GM12878 (cell line): ENCODE measurements around the gene MTERF1. TPM values are rescaled to one million over a fixed set of nuclear protein-coding genes. Genes with fewer than 3 reads are reported as not detected.

Experiments used
- ATAC-seq: fragments of 200-7000 bp; cut with Tn5 transposase; 3 replicates; pipeline ENCODE4 v1.9.1; 2020; ENCODE audit warnings: mild to moderate bottlenecking, moderate library complexity
- BruUV-seq: library from RNA; stranded (reverse); fragments of 400-500 nt; replicated peaks from 2 replicates; lab custom pipeline; 2021; lab: Mats Ljungman, UMichigan
- CTCF ChIA-PET: fragments of 300-600 bp; sonication (Branson Sonifier 250); formaldehyde crosslinking; extraction: SDS; loops from one replicate; lab custom pipeline; 2021; ENCODE audit warnings: inconsistent platforms; lab: Yijun Ruan, JAX
- POLR2A ChIA-PET: fragments of 350-600 bp; formaldehyde crosslinking; extraction: SDS; loops from one replicate; lab custom pipeline; 2021; ENCODE audit warnings: inconsistent platforms; lab: Charles Lee
- RAD21 ChIA-PET: fragments of 300-600 bp; sonication (Branson Sonifier 250); formaldehyde crosslinking; loops from one replicate; lab custom pipeline; 2023; ENCODE audit warnings: antibody characterized with exemption; ENCODE audit not compliant: unreplicated experiment; lab: Charles Lee
- SMC1A ChIA-PET: fragments of 300-600 bp; sonication (Branson Sonifier 250); formaldehyde crosslinking; loops from one replicate; lab custom pipeline; 2023; ENCODE audit not compliant: unreplicated experiment, uncharacterized antibody; lab: Charles Lee
- DNase-seq: peaks from one replicate; pipeline ENCODE4 v3.0.0-alpha.2; 2011; ENCODE audit warnings: low read depth, low spot score
- FAIRE-seq: peaks from 3 replicates; lab custom pipeline; 2011; peaks lifted over from hg19 to GRCh38; lab: Jason Lieb, UNC
- H2AFZ ChIP-seq: 2 replicates; pipeline ENCODE4 v1.6.0; 2011; ENCODE audit warnings: low read depth, low read length, control low read depth; ENCODE audit not compliant: control insufficient read depth
- H3K27ac ChIP-seq: 2 replicates; pipeline ENCODE4 v1.5.1; 2011; ENCODE audit warnings: control low read depth; ENCODE audit not compliant: control insufficient read depth, insufficient read depth
- H3K27me3 ChIP-seq, 2 experiments: replicated peaks in 1 of 2; 2 replicates each; pipeline versions ENCODE4 v1.6.0 to v1.6.1; 2011; ENCODE audit warnings: low read length in 1 of 2; ENCODE audit not compliant: control insufficient read depth in 2 of 2, insufficient read depth in 2 of 2
- H3K36me3 ChIP-seq, 2 experiments: 2 replicates each; pipeline ENCODE4 v1.5.1; 2011; ENCODE audit warnings: low read length in 1 of 2; ENCODE audit not compliant: control insufficient read depth in 2 of 2, insufficient read depth in 2 of 2
- H3K4me1 ChIP-seq: 2 replicates; pipeline ENCODE4 v1.6.1; 2011; ENCODE audit warnings: mild to moderate bottlenecking, low read length, moderate library complexity, mixed read lengths; ENCODE audit not compliant: control insufficient read depth, insufficient read depth
- H3K4me2 ChIP-seq: 2 replicates; pipeline ENCODE4 v1.6.0; 2011; ENCODE audit warnings: control low read depth; ENCODE audit not compliant: control insufficient read depth, insufficient read depth
- H3K4me3 ChIP-seq: fragments of 200-600 bp; sonication (generic); 2 replicates; pipeline ENCODE4 v1.5.1; 2016
- H3K79me2 ChIP-seq: 2 replicates; pipeline ENCODE4 v1.6.0; 2011; ENCODE audit warnings: low read length; ENCODE audit not compliant: control insufficient read depth, insufficient read depth
- H3K9ac ChIP-seq: 2 replicates; pipeline ENCODE4 v1.8.0; 2011; ENCODE audit warnings: low read length, control low read depth, mixed read lengths; ENCODE audit not compliant: control insufficient read depth, insufficient read depth
- H3K9me3 ChIP-seq: replicated peaks from 3 replicates; pipeline ENCODE4 v1.5.1; 2011; ENCODE audit warnings: mild to moderate bottlenecking, low read length; ENCODE audit not compliant: control insufficient read depth, insufficient read depth
- H4K20me1 ChIP-seq: 2 replicates; pipeline ENCODE4 v1.6.0; 2011; ENCODE audit not compliant: control insufficient read depth, insufficient read depth
- BHLHE40 ChIP-seq, 2 experiments: fragments of 450-650 bp in 1 of 2; IDR thresholded peaks; 2 replicates each; pipeline ENCODE4 v1.6.1; 2011 to 2017; ENCODE audit warnings: low read depth in 2 of 2, borderline replicate concordance in 1 of 2, improper control_type of control experiment in 1 of 2, low read length in 1 of 2, mild to moderate bottlenecking in 1 of 2
- BMI1 ChIP-seq: fragments of 450-650 bp; IDR thresholded peaks from 2 replicates; pipeline ENCODE4 v1.6.1; 2016; ENCODE audit warnings: mild to moderate bottlenecking, moderate library complexity, borderline replicate concordance
- CHD4 ChIP-seq: fragments of 200-600 bp; sonication (generic); IDR thresholded peaks from 2 replicates; pipeline ENCODE4 v1.6.1; 2016; ENCODE audit warnings: mild to moderate bottlenecking
- HCFC1 ChIP-seq: fragments of 150-350 bp; IDR thresholded peaks from 2 replicates; pipeline ENCODE4 v1.6.1; 2014; ENCODE audit warnings: low read length
- IRF4 ChIP-seq: IDR thresholded peaks from 2 replicates; pipeline ENCODE4 v1.6.1; 2011; ENCODE audit warnings: low read depth, low read length
- KDM1A ChIP-seq: fragments of 200-600 bp; sonication (generic); IDR thresholded peaks from 2 replicates; pipeline ENCODE4 v1.6.1; 2016; ENCODE audit warnings: borderline replicate concordance
- KLF5 ChIP-seq: fragments of 450-650 bp; IDR thresholded peaks from 2 replicates; pipeline ENCODE4 v1.6.1; 2014; ENCODE audit warnings: mild to moderate bottlenecking; ENCODE audit not compliant: partially characterized antibody
- MTA2 ChIP-seq: fragments of 450-650 bp; IDR thresholded peaks from 2 replicates; pipeline ENCODE4 v1.6.1; 2016; ENCODE audit warnings: low read depth, mild to moderate bottlenecking, moderate library complexity
- PAX5 ChIP-seq: IDR thresholded peaks from 2 replicates; pipeline ENCODE4 v1.6.1; 2011; ENCODE audit warnings: low read depth, low read length, borderline replicate concordance
- PAX8 ChIP-seq: fragments of 450-650 bp; IDR thresholded peaks from 2 replicates; pipeline ENCODE4 v1.6.1; 2017; ENCODE audit warnings: mild to moderate bottlenecking, moderate library complexity
- POLR2AphosphoS2 ChIP-seq: IDR thresholded peaks from 2 replicates; pipeline ENCODE4 v1.6.1; 2011; ENCODE audit warnings: low read depth, mild to moderate bottlenecking, low read length, improper control_type of control experiment, moderate library complexity
- SREBF1 ChIP-seq: IDR thresholded peaks from 2 replicates; pipeline ENCODE4 v1.6.1; 2012; ENCODE audit warnings: mild to moderate bottlenecking, low read length
- TAF1 ChIP-seq: IDR thresholded peaks from 2 replicates; pipeline ENCODE4 v1.6.1; 2011; ENCODE audit warnings: mild to moderate bottlenecking, low read depth, low read length, borderline replicate concordance
- WGBS: methylation state at CpG from one replicate; pipeline ENCODE4 v1.1.6; 2016; ENCODE audit warnings: low lambda C conversion rate; ENCODE audit not compliant: insufficient replicate concordance, insufficient coverage; ENCODE audit errors: missing lambda C conversion rate; 5-methylcytosine and 5-hydroxymethylcytosine counted together
- in situ Hi-C: fragments of 300-500 bp; cut with MboI; formaldehyde crosslinking; loops from 9 replicates; pipeline ENCODE4 v1.14.3; 2018; ENCODE audit warnings: mixed read lengths
- intact Hi-C: fragments of 100-400 bp; cut with micrococcal nuclease; formaldehyde crosslinking; loops from one replicate; pipeline ENCODE4 v1.14.2; 2022; ENCODE audit not compliant: unreplicated experiment
- polyA plus RNA-seq, 11 experiments: library from polyadenylated mRNA; depleted of rRNA in 4 of 11; unstranded in 6 of 11; stranded (reverse) in 5 of 11; fragments of >200 nt; fragmentation: Nextera tagmentation in 4 of 11; fragmentation: Illumina TruSeq in 1 of 11; extraction: Ambion mirVana in 4 of 11; extraction: Trizol in 1 of 11; gene quantifications; 1 replicate in 1 of 11; 2 replicates in 10 of 11; pipeline versions ENCODE4 v1.2.1 to v1.2.3, GENCODE V29; 2011 to 2016; ENCODE audit warnings: inconsistent platforms in 2 of 11, missing spikeins in 2 of 11, low read depth in 1 of 11
- total RNA-seq, 4 experiments: library from RNA; depleted of rRNA in 3 of 4; stranded (reverse); fragments of >200 nt in 3 of 4; fragmentation: Illumina TruSeq in 1 of 4; extraction: Trizol in 1 of 4; gene quantifications; 2 replicates each; pipeline versions ENCODE4 v1.2.1 to v1.2.3, GENCODE V29; 2013 to 2021
- TF ChIP-seq, protein P1 (sequence below): fragments of 450-650 bp; IDR thresholded peaks from 2 replicates; pipeline ENCODE4 v1.6.1; 2017; ENCODE audit warnings: mild to moderate bottlenecking, moderate library complexity
- TF ChIP-seq, protein P2 (sequence below): IDR thresholded peaks from 2 replicates; pipeline ENCODE4 v1.6.1; 2012; ENCODE audit warnings: low read depth, low read length, improper control_type of control experiment
- TF ChIP-seq, protein P3 (sequence below): IDR thresholded peaks from 2 replicates; pipeline ENCODE4 v1.6.1; 2012; ENCODE audit warnings: low read depth, low read length, improper control_type of control experiment

Gene MTERF1
- total and polyA plus RNA-seq, 10 of the 15 experiments (the other 5 are each of a cell fraction or from before 2014, with no cell fraction given): 14.7 to 38.7 (median 28.0) TPM

- BruUV-seq: no TSS peak
- H3K4me1 ChIP-seq: no peaks in the 10 kb centered on the region
- SMC1A ChIA-PET: interaction anchor here (0.6 kb wide), 1 partner anchor 1373 kb away, joined by 3 read pairs; no protein-coding TSS in a partner anchor
- H3K79me2 ChIP-seq: no peaks in the 10 kb centered on the region
- FAIRE-seq (no peak), DNase-seq (no peak), ATAC-seq (no peak)
- CTCF ChIA-PET: no interaction called here
- no peaks in the 10 kb centered on the region for H3K36me3 ChIP-seq
- H3K9ac ChIP-seq: no peak overlapping the region
- no peak overlapping the region for H3K4me3 ChIP-seq
- in situ Hi-C loops: no loop called here
- no peaks in the 10 kb centered on the region for H3K27me3 ChIP-seq
- intact Hi-C loops: no loop called here
- POLR2A ChIA-PET: no interaction called here
- no peak overlapping the region for H3K27ac ChIP-seq
- TF ChIP-seq SREBF1 (no peak), BMI1 (no peak), BHLHE40 (IDR thresholded peaks at IDR 0.05; ENCODE audit: borderline replicate concordance in 1 of 2, low read depth in 2 of 2, low read length in 1 of 2) (no peak), KDM1A (no peak), PAX5 (no peak), MTA2 (no peak), PAX8 (no peak), CHD4 (no peak), POLR2AphosphoS2 (no peak), IRF4 (no peak), TAF1 (no peak), KLF5 (no peak), HCFC1 (no peak)
- TF ChIP-seq, protein P1, sequence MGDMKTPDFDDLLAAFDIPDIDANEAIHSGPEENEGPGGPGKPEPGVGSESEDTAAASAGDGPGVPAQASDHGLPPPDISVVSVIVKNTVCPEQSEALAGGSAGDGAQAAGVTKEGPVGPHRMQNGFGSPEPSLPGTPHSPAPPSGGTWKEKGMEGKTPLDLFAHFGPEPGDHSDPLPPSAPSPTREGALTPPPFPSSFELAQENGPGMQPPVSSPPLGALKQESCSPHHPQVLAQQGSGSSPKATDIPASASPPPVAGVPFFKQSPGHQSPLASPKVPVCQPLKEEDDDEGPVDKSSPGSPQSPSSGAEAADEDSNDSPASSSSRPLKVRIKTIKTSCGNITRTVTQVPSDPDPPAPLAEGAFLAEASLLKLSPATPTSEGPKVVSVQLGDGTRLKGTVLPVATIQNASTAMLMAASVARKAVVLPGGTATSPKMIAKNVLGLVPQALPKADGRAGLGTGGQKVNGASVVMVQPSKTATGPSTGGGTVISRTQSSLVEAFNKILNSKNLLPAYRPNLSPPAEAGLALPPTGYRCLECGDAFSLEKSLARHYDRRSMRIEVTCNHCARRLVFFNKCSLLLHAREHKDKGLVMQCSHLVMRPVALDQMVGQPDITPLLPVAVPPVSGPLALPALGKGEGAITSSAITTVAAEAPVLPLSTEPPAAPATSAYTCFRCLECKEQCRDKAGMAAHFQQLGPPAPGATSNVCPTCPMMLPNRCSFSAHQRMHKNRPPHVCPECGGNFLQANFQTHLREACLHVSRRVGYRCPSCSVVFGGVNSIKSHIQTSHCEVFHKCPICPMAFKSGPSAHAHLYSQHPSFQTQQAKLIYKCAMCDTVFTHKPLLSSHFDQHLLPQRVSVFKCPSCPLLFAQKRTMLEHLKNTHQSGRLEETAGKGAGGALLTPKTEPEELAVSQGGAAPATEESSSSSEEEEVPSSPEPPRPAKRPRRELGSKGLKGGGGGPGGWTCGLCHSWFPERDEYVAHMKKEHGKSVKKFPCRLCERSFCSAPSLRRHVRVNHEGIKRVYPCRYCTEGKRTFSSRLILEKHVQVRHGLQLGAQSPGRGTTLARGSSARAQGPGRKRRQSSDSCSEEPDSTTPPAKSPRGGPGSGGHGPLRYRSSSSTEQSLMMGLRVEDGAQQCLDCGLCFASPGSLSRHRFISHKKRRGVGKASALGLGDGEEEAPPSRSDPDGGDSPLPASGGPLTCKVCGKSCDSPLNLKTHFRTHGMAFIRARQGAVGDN: no peak
- TF ChIP-seq, protein P2, sequence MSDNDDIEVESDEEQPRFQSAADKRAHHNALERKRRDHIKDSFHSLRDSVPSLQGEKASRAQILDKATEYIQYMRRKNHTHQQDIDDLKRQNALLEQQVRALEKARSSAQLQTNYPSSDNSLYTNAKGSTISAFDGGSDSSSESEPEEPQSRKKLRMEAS: no peak
- TF ChIP-seq, protein P3, sequence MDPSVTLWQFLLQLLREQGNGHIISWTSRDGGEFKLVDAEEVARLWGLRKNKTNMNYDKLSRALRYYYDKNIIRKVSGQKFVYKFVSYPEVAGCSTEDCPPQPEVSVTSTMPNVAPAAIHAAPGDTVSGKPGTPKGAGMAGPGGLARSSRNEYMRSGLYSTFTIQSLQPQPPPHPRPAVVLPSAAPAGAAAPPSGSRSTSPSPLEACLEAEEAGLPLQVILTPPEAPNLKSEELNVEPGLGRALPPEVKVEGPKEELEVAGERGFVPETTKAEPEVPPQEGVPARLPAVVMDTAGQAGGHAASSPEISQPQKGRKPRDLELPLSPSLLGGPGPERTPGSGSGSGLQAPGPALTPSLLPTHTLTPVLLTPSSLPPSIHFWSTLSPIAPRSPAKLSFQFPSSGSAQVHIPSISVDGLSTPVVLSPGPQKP: no peak
- RAD21 ChIA-PET: no interaction called here
- no peaks in the 10 kb centered on the region for H4K20me1 ChIP-seq
- no peaks in the 10 kb centered on the region for H3K9me3 ChIP-seq
- H3K4me2 ChIP-seq: no peak overlapping the region
- WGBS: 56% methylated on average over 6 of the region's 6 CpGs
- H2AFZ ChIP-seq: no peak overlapping the region
Measured at GRCh38 chr7:91927912-91928311, 47.4 kb upstream of the MTERF1 start.
